Eye (tissue), 1 donor: ENCODE measurements around the gene SIRT1.
"Not testable (repeated sequence)": the region's sequence is repeated elsewhere in the genome, so short reads cannot be mapped to it uniquely, and the experiment has no call there.

Source experiments
- DNase-seq: peaks from one replicate; pipeline ENCODE4 v3.0.0-alpha.2; 2015

Gene SIRT1

DNA sequence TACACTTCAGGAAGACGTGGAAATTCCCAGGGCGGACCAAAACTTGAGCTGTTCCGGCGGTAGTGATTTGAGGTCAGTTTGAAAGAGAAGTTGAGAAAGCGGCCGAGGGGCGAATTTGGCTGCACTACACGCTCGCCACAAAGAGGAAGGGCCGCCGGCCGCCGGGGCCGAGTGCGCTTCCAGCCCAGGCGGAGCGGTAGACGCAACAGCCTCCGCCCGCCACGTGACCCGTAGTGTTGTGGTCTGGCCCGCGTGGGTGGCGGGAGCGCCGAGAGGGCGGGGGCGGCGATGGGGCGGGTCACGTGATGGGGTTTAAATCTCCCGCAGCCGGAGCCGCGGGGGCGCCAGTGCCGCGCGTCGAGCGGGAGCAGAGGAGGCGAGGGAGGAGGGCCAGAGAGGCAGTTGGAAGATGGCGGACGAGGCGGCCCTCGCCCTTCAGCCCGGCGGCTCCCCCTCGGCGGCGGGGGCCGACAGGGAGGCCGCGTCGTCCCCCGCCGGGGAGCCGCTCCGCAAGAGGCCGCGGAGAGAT lies at the start of gene SIRT1:
Gene SIRT1, plus strand, starts transcription at position 344 of the 529 bp plus-strand sequence. Its CDS starts 66 bp downstream, at position 410.
- peak; percentile 98 for DNase-seq

DNA sequence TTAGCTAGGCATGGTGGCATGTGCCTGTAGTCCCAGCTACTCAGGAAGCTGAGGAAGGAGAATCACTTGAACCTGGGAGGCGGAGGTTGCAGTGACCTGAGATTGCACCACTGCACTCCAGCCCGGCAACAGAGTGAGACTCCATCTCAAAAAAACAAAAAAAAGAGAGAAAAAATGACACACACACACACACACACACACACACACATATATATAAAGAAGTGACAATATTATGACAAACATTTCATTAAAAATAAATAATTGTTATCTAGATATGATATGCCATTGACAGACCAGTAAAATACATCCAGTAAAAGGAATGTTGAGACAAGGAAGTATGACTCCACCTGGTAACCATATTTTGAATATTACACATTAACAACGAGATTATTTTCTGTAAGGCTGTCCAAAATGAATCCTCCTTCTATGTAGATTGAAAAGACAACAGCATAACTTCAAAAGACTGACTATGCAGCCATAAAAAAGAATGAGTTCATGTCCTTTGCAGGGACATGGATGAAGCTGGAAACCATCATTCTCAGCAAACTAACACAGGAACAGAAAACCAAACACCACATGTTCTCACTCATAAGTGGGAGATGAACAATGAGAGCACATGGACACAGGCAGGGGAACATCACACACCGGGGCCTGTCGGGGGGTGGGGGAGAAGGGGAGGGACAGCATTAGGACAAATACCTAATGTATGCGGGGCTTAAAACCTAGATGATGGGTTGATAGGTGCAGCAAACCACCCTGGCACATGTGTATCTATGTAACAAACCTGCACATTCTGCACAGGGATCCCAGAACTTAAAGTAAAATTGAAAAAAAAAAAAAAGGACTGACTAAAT lies 48.7 kb upstream of the SIRT1 start:
- DNase-seq = not testable (repeated sequence)

DNA sequence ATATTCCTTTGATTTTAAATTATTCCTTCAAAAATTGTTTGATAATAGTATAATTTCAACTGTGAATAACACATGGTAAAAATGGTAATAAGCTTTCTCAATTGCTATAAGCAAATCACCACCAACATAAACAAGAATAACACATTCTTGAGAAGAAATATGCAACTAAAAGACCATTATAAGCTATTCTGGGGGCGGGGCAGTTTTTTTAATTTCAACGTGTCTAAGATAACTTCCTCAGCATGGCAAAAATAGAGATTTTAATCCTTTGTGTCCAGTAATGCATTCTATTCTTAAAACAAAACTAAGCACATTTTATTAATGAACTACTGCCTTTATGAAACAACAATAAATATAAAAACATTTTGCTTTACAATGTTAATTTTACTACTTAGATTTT lies 48.0 kb upstream of the SIRT1 start:
- DNase-seq = no peak

DNA sequence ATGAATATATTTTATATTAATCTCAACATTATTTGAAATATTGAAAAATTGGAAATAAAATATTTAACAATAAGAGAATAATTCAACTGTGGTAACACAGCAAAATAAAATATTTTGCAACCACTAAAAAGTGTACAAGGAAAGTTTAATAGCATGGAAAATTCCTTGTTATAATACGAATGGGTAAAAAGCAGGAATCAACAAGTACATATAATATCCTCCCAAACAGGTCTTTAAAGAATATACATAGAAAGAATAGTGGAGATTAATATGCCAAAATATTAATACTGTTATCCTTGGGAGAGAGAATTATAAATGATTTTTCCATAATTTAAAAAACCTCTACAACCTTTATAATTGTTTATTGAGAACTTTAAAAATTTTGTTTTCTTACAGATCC lies 47.5 kb upstream of the SIRT1 start:
- DNase-seq = no peak

DNA sequence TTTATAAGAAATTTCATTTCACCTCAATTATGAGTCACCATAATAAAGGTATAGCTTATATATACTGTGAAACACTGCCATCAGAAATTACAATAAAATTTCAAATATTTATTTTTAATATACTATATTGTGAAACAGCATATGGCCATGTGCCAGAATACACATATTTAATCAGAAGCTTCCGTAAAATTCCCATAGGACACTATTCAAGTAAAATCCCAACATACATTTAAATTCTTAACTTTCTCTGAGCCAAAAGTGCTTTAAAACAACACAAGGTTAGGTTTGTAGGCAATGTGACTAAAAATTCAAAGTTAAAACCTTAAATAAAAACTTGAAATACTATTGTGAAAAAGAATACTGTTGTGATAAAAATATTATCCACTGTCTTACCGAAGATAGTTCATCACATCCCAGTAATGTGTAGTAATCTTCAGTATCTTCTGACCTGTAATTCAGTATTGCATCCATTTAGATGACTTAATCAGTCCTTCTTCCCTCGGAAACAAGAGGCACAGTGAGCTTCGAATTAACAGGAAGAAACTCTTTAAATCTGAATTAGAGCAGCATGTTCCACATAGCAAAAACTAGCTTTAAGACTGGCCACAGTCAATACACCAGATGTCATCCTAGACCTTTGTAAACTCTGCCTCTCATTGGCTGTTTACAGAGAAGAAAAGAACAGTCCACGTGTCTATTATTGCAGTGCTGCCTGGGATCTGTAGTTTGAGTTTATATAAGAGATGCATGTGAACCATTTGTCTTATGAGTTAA lies 46.7 kb upstream of the SIRT1 start, which contains the start of gene DNAJC12:
Gene DNAJC12, minus strand, starts transcription at position 648 of the 774 bp plus-strand sequence. Its CDS starts 177 bp downstream, at position 471.
- peak; percentile 82 for DNase-seq

DNA sequence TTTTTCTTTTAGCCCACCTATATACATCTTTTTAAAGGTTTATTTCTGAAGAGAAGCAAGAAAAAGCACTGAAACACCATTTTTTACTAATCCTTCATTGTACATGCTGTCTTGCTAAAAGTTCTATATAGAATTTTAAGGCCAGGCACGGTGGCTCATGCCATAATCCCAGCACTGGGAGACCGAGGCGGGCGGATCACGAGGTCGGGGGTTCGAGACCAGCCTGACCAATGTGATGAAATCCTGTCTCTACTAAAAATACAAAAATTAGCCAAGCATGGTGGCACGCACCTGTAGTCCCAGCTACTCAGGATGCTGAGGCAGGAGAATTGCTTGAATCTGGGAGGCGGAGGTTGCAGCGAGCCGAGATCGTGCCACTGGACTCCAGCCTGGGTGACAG lies 44.9 kb upstream of the SIRT1 start:
- not testable (repeated sequence) for DNase-seq

DNA sequence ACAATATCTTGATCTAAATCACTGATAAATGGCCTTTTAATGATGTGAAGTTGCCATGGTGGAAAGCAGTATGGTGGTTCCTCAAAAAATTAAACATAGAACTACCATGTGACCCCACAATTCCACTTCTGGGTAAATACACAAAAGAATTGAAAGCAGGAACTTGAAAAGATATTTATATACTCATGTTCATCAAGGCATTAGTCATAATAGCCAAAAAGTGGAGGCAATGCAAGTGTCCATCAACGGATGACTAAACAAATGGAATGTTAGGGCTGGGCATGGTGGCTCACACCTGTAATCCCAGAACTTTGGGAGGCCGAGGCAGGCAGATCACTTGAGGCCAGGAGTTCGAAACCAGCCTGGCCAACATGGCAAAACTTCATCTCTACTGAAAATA lies 44.5 kb upstream of the SIRT1 start:
- DNase-seq = no peak

DNA sequence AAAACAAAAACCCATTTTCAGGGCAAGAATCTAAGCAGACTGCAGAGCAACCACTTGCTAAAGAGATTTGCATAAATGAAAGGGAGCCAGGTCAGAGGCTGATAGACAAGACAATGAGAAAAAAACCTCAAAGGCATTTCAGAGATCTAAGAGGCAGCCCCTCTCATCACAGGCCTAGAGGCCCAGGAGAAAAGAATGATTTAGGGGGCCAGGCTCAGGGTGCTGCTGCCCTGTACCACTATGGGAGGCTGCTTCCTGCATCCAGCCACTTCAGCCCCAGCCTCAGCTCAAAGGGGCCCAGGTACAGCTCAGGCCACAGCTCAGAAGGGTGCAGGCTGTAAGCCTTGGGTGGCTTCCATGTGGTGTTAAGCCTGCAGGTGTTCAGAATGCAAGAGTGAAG lies 42.7 kb upstream of the SIRT1 start:
- no peak for DNase-seq

DNA sequence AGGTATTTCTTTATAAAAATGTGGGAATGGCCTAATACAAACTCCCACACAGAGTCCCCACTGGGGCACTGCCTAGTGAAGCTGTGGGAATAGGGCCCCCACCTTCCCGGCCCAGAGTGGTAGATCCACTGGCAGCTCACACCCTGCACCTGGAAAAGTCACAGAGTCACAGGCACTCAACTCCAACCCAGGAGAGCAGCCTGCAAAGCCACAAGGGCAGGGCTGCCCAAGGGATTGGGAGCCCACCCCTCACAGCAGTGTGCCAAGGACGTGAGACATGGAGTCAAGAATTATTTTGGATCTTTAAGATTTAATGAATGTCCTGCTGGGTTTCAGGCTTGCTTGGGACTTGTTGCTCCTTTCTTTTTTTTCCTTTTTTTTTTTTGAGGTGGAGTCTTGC lies 41.2 kb upstream of the SIRT1 start:
- no peak for DNase-seq

DNA sequence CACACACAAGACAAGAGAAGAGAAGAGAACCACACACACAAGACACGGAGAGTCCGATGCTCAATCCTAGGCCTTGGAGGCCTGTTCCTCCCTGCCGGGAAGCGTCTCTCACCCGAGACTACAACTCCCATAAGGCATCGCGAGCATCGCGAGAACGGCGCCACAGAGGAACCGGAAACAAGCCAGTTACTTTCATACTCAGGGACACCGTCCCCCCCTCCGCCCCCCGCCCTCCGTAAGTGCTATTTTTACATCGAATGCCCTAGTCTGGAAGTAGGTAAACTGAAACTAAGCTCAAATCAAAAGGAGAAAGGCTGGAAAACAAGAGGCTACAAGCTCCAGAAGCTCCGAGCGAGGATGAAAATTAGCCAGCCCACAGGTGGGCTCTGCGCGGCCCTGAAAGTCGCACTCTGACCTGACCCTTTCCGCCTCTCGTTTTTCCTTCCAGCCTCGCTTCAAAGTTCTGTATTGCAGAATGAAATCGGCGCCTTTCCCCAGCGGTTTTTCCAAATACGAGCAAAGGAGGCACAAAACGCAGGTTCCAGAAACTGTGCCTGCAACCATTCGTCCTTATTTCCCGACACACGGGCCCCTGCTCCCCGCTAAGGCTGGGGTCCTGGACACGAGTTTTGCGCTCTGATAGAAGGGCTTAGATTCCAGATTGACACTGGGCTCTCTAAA lies 35.0 kb upstream of the SIRT1 start:
- peak; percentile 97 for DNase-seq

DNA sequence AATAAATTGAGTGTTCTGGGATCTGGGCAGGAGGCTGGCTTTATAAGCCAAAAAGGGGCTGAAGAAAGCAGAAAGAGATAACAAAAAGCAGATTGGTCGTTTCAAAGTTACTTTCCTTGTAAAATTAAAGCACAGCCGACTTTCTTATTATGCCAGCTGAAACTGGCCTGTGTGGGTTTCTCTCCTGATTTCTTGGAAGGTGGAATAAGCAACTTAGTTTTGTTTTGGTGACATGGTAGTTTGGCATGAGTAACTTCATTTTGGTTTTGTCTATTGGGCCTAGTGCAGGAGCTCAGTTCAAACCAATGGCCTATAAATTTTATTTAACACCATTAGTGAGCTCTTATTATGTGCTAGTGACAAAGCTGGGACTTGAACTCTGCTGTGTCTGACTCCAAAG lies 33.3 kb upstream of the SIRT1 start:
- DNase-seq = no peak

DNA sequence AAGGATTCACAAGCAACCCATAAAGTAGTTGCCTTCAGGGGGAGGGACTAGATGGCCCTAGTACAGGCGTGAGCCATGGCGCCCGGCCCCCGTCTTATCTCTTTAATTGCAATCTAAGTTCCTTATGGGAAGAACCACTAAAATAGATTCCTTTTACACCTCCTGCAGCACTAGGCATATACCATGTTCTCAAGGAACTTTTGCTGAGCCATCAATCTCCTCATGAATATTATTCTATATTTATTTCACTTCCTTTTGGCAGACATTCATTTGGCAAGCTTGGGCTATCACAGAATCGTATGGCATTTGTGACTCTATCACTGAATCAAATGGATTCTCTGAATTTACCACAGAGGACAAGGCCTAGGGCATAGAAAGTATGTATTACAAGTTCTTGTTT lies 31.7 kb upstream of the SIRT1 start:
- no peak for DNase-seq

DNA sequence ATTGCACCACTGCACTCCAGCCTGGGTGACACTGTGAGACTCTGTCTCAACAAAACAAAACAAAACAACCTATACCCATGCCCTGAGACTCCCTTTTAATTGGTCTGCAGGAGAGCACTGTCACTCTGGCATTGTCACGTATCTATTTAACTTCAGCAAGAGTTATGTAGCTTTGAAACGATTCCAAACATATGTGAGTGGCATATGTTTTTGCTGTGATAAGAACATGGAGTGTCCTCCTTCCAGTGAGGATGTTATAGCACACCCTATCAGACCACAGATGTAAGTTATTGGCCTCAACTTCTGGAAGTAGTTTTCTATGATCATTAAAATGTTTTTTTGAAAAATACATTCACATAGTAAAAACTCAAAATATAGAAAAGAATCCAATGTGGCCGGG lies 30.9 kb upstream of the SIRT1 start:
- DNase-seq = no peak

DNA sequence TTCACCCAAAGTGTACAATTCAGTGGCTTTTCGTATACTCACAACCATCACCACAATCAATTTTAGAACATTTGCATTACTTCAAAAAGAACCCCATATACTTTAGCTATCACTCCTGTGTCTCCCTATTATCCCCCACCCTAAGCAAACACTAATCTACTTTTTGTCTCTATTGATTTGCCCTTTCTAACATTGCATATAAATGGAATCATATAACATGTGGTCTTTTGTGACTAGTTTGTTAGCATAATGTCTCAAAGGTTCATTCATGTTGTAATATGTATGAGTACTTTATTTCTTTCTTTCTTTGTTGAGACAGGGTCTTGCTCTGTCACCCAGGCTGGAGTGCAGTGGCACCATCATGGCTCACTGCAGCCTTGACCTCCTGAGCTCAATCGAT lies 25.5 kb upstream of the SIRT1 start:
- DNase-seq = no peak

DNA sequence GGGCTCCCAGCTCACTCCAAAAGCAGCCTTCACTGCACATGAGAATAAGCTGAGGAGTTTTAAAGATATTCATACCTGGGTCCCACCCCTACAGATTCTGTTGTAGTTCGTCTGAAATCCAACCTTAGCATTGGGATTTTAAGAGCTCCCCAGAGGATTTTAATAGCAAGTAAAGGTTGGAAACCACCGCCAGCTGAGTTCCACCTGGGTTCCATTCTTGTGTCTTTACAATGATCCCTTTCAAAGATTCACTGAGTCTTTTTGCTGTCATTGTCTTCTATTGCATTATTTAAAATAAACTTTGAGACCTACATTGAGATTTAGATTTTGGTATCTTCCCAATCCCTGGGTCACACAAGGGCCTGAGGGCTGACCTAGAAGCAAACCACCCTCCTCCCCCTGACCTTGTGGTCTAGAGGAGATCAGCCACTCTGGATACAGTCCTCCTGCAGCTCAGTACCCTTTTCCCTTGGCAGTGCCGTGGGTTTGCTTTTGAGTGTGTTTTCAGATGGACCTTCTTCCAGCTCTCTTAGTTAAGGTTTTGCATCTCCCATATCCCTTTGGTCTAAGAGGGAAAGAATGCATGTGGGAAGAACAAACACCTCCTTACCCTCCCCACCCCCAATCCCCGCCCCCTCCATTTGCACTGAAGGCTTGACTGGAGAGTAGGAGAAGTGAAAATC lies 22.6 kb upstream of the SIRT1 start:
- no peak for DNase-seq

DNA sequence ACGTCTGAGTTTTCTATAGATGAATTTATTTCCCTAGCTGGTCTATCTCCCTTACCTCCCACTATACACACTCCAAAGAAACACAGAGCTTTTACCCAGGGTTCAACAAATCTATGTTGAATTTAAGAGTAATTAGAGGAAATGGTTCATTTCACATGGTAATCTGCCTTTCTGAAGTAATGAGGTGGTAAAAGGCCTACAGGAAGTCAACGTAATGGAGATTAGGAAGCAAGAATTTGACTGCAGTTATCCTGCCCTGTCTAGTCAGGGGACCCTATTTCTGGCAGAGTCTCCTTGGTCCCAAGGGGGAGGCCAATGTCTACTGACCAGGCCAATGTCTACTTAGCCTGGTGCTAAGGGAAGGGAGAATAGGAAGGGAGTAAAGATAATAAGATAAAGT lies 21.4 kb upstream of the SIRT1 start:
- no peak for DNase-seq

DNA sequence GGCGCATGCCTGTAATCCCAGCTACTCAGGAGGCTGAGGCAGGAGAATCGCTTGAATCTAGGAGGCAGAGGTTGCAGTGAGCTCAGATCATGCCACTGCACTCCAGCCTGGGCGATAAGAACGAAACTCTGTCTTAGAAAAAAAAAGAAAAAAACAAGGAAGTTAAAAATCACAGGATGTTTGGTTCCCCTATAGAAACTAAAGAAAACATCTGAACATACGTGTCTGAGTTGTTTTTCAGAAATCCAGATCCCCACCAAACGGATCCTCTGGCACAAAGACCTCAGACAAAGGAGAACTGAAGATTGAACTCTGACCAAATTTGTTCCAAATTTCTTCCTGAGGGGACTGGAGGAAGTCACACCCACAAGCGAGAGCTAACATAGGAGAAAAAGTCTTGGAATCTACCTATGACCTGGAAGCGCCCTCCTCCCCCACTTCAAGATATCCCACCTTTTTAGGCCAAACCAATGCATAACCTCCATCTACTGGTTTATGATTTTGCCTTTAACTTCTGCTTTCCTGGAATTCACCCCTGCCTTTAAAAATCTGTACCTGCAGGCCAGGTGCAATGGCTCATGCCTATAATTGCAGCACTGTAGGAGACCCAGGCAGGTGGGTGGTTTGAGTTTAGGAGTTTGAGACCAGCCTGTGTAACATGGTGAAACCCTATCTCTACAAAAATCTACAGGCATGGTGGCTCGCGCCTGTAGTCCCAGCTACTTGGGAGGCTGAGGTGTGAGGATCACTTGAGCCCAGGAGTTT lies 19.7 kb upstream of the SIRT1 start:
- no peak for DNase-seq

DNA sequence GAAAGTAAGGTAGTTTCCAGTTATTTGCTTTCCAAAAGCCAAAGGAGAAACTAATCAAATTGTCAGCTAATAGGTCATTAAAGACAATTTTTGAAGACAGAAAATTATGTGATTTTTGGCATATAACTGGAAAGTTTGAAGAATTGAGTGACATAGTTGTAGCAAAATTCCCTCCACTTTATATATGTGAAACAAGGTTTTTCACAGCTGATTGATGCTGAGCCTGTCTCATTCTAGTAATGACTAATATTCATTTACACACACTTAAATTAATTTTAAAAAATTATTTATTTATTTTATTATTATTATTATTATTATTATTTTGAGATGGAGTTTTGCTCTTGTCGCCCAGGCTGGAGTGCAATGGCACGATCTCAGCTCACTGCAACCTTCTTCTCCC lies 16.3 kb upstream of the SIRT1 start:
- no peak for DNase-seq

DNA sequence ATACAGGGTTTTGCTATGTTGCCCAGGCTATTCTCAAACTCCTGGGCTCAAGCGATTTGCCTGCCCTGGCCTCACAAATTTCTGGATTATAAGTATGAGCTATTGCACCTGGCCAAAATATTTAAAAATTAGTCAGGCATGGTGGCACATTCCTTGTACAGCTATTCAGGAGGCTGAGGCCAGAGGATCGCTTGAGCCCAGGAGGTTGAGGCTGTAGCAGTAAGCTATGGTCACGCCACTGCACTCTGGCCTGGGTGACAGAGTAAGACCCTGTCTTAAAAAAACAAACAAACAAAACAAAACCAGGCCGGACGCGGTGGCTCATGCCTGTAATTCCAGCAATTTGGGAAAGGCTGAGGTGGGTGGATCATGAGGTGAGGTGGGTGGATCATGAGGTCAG lies 14.5 kb upstream of the SIRT1 start:
- DNase-seq = no peak

DNA sequence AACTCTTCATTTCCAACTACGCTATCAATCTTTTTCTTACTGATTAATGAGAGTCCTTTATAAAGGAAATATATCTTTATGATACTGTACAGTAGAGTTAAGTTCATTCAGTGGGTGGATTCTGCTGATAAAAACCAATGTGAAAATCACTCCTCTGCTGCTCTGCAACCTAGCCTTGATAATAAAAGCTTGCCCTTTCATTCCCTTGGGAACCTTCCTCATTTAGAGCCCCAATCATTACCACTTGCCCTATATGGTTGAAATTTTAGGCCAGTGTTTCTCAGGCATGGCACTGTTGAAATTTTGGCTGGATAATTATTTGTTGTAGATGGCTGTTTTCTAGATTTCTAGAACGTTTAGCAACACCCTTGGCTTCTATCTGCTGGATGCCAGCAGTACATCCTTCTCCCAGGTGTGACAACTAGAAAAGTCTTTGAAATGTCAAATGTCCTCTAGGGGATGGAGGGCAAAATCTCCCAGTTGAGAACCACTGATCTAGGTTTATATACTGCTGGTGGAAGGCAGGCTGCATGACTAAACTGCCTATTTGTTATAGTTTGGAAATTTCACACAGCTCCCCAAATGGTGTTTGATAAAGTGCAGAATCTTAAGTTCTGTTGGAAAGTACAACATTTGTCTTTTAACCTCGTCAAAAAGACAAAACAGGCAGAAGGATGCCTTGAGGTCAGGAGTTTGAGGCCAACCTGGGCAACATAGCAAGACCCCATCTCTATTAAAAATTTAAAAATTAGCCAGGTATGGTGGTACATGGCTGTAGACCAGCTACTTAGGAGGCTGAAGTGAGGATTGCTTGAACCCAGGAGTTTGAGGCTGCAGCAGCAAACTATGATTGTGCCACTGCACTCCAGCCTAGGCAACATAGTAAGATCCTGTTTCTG lies 8.9 kb upstream of the SIRT1 start:
- no peak for DNase-seq

DNA sequence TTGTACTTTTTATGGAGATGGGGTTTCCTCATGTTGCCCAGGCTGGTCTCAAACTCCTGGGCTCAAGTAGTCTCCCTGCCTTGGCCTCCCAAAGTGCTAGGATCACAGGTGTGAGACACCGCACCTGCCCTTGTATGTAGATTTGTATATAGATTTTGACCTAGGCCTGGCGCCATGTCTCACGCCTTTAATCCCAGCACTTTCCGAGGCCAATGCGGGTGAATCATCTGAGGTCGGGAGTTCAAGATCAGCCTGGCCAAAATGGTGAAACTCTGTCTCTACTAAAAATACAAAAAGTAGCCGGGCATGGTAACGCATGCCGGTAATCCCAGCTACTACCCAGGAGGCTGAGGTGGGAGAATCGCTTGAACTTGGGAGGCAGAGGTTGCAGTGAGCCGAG lies 7.0 kb upstream of the SIRT1 start:
- not testable (repeated sequence) for DNase-seq
